ENCODE data around the gene DLX1.
"Not testable (repeated sequence)": the region's sequence is repeated elsewhere in the genome, so short reads cannot be mapped to it uniquely, and the experiment has no call there.

DLX1 gene

GRCh38 chr2:172131713-172132555, 46.6 kb downstream of the DLX1 start:
- no peak overlapping the region for H3K4me3 ChIP-seq (ENCODE audit: low read depth, low read length)
- TF ChIP-seq CTCF (IDR thresholded peaks at IDR 0.05; ENCODE audit: borderline replicate concordance, insufficient read depth, low read depth, low read length), result no peak

- TF ChIP-seq CTCF (IDR thresholded peaks at IDR 0.05; ENCODE audit: borderline replicate concordance, insufficient read depth, low read depth, low read length), result 0 out of 2 replicates have a peak, but pooled peaks have one; percentile 17
Observed at GRCh38 chr2:172134270-172134669, 49.0 kb downstream of the DLX1 start.

GRCh38 chr2:172135446-172135845, 50.1 kb downstream of the DLX1 start:
- TF ChIP-seq CTCF (IDR thresholded peaks at IDR 0.05; ENCODE audit: borderline replicate concordance, insufficient read depth, low read depth, low read length), result no peak
- no peak overlapping the region for H3K4me3 ChIP-seq (ENCODE audit: low read depth, low read length)

More at GRCh38 chr2:172134270-172134669, 49.0 kb downstream of the DLX1 start:
- no peak overlapping the region for H3K4me3 ChIP-seq (ENCODE audit: low read depth, low read length)

GRCh38 chr2:172137109-172137508, 51.8 kb downstream of the DLX1 start:
- TF ChIP-seq CTCF (IDR thresholded peaks at IDR 0.05; ENCODE audit: borderline replicate concordance, insufficient read depth, low read depth, low read length), result no peak

GRCh38 chr2:172137943-172138342, 52.6 kb downstream of the DLX1 start:
- no peak for TF ChIP-seq CTCF (IDR thresholded peaks at IDR 0.05; ENCODE audit: borderline replicate concordance, insufficient read depth, low read depth, low read length)
- H3K4me3 ChIP-seq (ENCODE audit: low read depth, low read length), result no peak overlapping the region

More at GRCh38 chr2:172137109-172137508, 51.8 kb downstream of the DLX1 start:
- H3K4me3 ChIP-seq (ENCODE audit: low read depth, low read length), result no peak overlapping the region

- not testable (repeated sequence) for H3K4me3 ChIP-seq (ENCODE audit: low read depth, low read length)
Observed at GRCh38 chr2:172138727-172139126, 53.4 kb downstream of the DLX1 start.
